Lower leg skin (tissue), 3 donors: Measurements from ENCODE around the gene ZNF568.

Experiments used
- POLR2A ChIP-seq, 2 donors: fragments of 450-650 bp; IDR thresholded peaks; one replicate each; pipeline ENCODE4 v1.6.1; 2016 to 2017; ENCODE audit warnings: antibody characterized with exemption in 2 of 2, mild to moderate bottlenecking in 1 of 2, moderate library complexity in 1 of 2
- TF ChIP-seq, protein P1 (sequence below), 3 donors: fragments of 450-650 bp; IDR thresholded peaks; one replicate each; pipeline ENCODE4 v1.5.1; 2016; ENCODE audit warnings: antibody characterized with exemption in 3 of 3, mild to moderate bottlenecking in 3 of 3, moderate library complexity in 2 of 3

DNA sequence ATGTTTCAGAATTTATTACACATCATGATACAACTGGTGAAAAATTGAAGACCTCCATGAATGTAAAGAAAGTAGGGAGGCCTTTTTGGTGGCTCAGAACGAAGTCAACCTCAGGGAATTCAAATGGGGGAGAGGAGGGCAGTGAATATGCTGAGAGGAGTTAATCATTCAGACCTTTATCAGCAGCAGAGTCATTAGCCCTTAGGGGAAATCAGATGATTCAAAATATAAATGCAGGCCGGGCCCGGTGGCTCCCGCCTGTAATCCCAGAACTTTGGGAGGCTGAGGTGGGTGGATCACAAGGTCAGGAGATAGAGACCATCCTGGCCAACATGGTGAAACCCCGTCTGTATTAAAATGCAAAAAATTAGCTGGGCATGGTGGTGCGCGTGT is 81.7 kb downstream of the ZNF568 start:
- TF ChIP-seq, protein P1, sequence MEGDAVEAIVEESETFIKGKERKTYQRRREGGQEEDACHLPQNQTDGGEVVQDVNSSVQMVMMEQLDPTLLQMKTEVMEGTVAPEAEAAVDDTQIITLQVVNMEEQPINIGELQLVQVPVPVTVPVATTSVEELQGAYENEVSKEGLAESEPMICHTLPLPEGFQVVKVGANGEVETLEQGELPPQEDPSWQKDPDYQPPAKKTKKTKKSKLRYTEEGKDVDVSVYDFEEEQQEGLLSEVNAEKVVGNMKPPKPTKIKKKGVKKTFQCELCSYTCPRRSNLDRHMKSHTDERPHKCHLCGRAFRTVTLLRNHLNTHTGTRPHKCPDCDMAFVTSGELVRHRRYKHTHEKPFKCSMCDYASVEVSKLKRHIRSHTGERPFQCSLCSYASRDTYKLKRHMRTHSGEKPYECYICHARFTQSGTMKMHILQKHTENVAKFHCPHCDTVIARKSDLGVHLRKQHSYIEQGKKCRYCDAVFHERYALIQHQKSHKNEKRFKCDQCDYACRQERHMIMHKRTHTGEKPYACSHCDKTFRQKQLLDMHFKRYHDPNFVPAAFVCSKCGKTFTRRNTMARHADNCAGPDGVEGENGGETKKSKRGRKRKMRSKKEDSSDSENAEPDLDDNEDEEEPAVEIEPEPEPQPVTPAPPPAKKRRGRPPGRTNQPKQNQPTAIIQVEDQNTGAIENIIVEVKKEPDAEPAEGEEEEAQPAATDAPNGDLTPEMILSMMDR (IDR thresholded peaks at IDR 0.05), result no peak
- TF ChIP-seq POLR2A (IDR thresholded peaks at IDR 0.05), result no peak
